A549 (cell line): Measurements from ENCODE around the gene OSBPL2. TPM values are rescaled to one million over a fixed set of nuclear protein-coding genes. Genes with fewer than 3 reads are reported as not detected.

Source experiments
- ATOH8 ChIP-seq: fragments of 250-450 bp; sonication (Bioruptor Pico); IDR thresholded peaks from 2 replicates; pipeline ENCODE4 v1.5.0; 2020; ENCODE audit warnings: low read depth, mild to moderate bottlenecking, moderate library complexity
- BHLHE40 ChIP-seq: IDR thresholded peaks from 2 replicates; pipeline ENCODE4 v1.6.1; 2012; ENCODE audit warnings: low read depth, low read length, inconsistent platforms
- CBX2 ChIP-seq: fragments of 200-600 bp; sonication (generic); IDR thresholded peaks from 2 replicates; pipeline ENCODE4 v1.6.1; 2016; ENCODE audit warnings: low read depth, mild to moderate bottlenecking, borderline replicate concordance
- CBX8 ChIP-seq: fragments of 200-600 bp; sonication (generic); IDR thresholded peaks from 2 replicates; pipeline ENCODE4 v1.6.1; 2016
- CEBPB ChIP-seq, 2 experiments: fragments of >200 bp in 1 of 2; sonication (Bioruptor Twin) in 1 of 2; formaldehyde crosslinking in 1 of 2; IDR thresholded peaks; 2 replicates each; pipeline ENCODE4 v1.6.1; 2012 to 2016
- CHD2 ChIP-seq: fragments of 150-350 bp; IDR thresholded peaks from 2 replicates; pipeline ENCODE4 v1.6.1; 2014; ENCODE audit warnings: low read length; ENCODE audit not compliant: partially characterized antibody
- CHD4 ChIP-seq: fragments of 200-600 bp; sonication (generic); IDR thresholded peaks from 2 replicates; pipeline ENCODE4 v1.6.1; 2016; ENCODE audit warnings: antibody characterized with exemption, mild to moderate bottlenecking, borderline replicate concordance
- E2F6 ChIP-seq: IDR thresholded peaks from 2 replicates; pipeline ENCODE4 v1.6.1; 2012; ENCODE audit warnings: low read depth, borderline replicate concordance
- EHF ChIP-seq: fragments of 250-450 bp; sonication (Bioruptor Pico); IDR thresholded peaks from 2 replicates; pipeline ENCODE4 v1.5.0; 2020; ENCODE audit warnings: mild to moderate bottlenecking
- EP300 ChIP-seq, 2 experiments: fragments of >200 bp; sonication (Bioruptor Twin); formaldehyde crosslinking; IDR thresholded peaks; 2 replicates in 1 of 2; 3 replicates in 1 of 2; pipeline ENCODE4 v1.6.1; 2016 to 2017
- ESRRA ChIP-seq: fragments of 150-350 bp; IDR thresholded peaks from 2 replicates; pipeline ENCODE4 v1.6.1; 2014; ENCODE audit warnings: mild to moderate bottlenecking, low read length, borderline replicate concordance
- HES2 ChIP-seq: fragments of >200 bp; sonication (Bioruptor Twin); formaldehyde crosslinking; IDR thresholded peaks from 2 replicates; pipeline ENCODE4 v1.6.1; 2016
- HOXA7 ChIP-seq: fragments of 250-450 bp; sonication (Bioruptor Pico); IDR thresholded peaks from 2 replicates; pipeline ENCODE4 v1.5.0; 2020; ENCODE audit warnings: mild to moderate bottlenecking, moderate library complexity
- HOXB13 ChIP-seq: fragments of 250-450 bp; sonication (Bioruptor Pico); IDR thresholded peaks from 2 replicates; pipeline ENCODE4 v1.5.0; 2020; ENCODE audit warnings: low read depth, mild to moderate bottlenecking, moderate library complexity
- HOXB5 ChIP-seq: fragments of 250-450 bp; sonication (Bioruptor Pico); IDR thresholded peaks from 2 replicates; pipeline ENCODE4 v1.5.0; 2020; ENCODE audit warnings: mild to moderate bottlenecking, moderate library complexity
- JUNB ChIP-seq: fragments of >200 bp; sonication (Bioruptor Twin); formaldehyde crosslinking; IDR thresholded peaks from 2 replicates; pipeline ENCODE4 v1.6.1; 2016
- KDM1A ChIP-seq: fragments of 200-600 bp; sonication (generic); IDR thresholded peaks from 2 replicates; pipeline ENCODE4 v1.6.1; 2016; ENCODE audit warnings: low read depth, mild to moderate bottlenecking
- KDM5A ChIP-seq: fragments of 200-600 bp; sonication (generic); IDR thresholded peaks from 2 replicates; pipeline ENCODE4 v1.6.1; 2016; ENCODE audit warnings: antibody characterized with exemption, mild to moderate bottlenecking
- MAX ChIP-seq: IDR thresholded peaks from 2 replicates; pipeline ENCODE4 v1.6.1; 2012
- MAZ ChIP-seq: fragments of 150-350 bp; IDR thresholded peaks from 2 replicates; pipeline ENCODE4 v1.6.1; 2014; ENCODE audit warnings: antibody characterized with exemption, low read depth, low read length, borderline replicate concordance
- MYC ChIP-seq: IDR thresholded peaks from 2 replicates; pipeline ENCODE4 v1.6.1; 2012; ENCODE audit warnings: mild to moderate bottlenecking, inconsistent platforms, low read length, improper control_type of control experiment, borderline replicate concordance
- NFE2L2 ChIP-seq: fragments of 150-350 bp; conservative IDR thresholded peaks from 2 replicates; pipeline ENCODE4 v1.6.1; 2014; ENCODE audit warnings: low read length
- NPAS2 ChIP-seq: fragments of 250-450 bp; sonication (Bioruptor Pico); IDR thresholded peaks from 2 replicates; pipeline ENCODE4 v1.8.0; 2022; ENCODE audit warnings: mild to moderate bottlenecking, moderate library complexity, borderline replicate concordance
- PBX3 ChIP-seq: IDR thresholded peaks from 2 replicates; pipeline ENCODE4 v1.6.1; 2012
- PHF8 ChIP-seq: fragments of 200-600 bp; sonication (generic); IDR thresholded peaks from 2 replicates; pipeline ENCODE4 v1.6.1; 2016; ENCODE audit warnings: low read depth, mild to moderate bottlenecking, antibody characterized with exemption, moderate library complexity, borderline replicate concordance
- POLR2A ChIP-seq: IDR thresholded peaks from 2 replicates; pipeline ENCODE4 v1.6.1; 2012; ENCODE audit warnings: mild to moderate bottlenecking, low read length
- RARB ChIP-seq: fragments of 250-450 bp; sonication (Bioruptor Pico); IDR thresholded peaks from 2 replicates; pipeline ENCODE4 v1.8.0; 2021; ENCODE audit warnings: mild to moderate bottlenecking, moderate library complexity
- RCOR1 ChIP-seq: fragments of 150-350 bp; IDR thresholded peaks from 2 replicates; pipeline ENCODE4 v1.6.1; 2014; ENCODE audit warnings: antibody characterized with exemption, low read length, low read depth
- RFX5 ChIP-seq: fragments of 450-650 bp; IDR thresholded peaks from 2 replicates; pipeline ENCODE4 v1.7.1; 2014; ENCODE audit warnings: antibody characterized with exemption, mild to moderate bottlenecking, moderate library complexity
- RNF2 ChIP-seq: fragments of 200-600 bp; sonication (generic); IDR thresholded peaks from 2 replicates; pipeline ENCODE4 v1.6.1; 2016; ENCODE audit warnings: low read depth, mild to moderate bottlenecking, antibody characterized with exemption, moderate library complexity, borderline replicate concordance
- SREBF2 ChIP-seq: fragments of 450-650 bp; IDR thresholded peaks from 2 replicates; pipeline ENCODE4 v1.6.1; 2014; ENCODE audit warnings: mild to moderate bottlenecking, moderate library complexity
- USF2 ChIP-seq: fragments of 450-650 bp; IDR thresholded peaks from 2 replicates; pipeline ENCODE4 v1.6.1; 2014; ENCODE audit warnings: antibody characterized with exemption
- ZC3H11A ChIP-seq: fragments of 450-650 bp; IDR thresholded peaks from 2 replicates; pipeline ENCODE4 v1.6.1; 2014; ENCODE audit warnings: antibody characterized with exemption, mild to moderate bottlenecking
- ZFP36 ChIP-seq: fragments of 450-650 bp; IDR thresholded peaks from 2 replicates; pipeline ENCODE4 v1.6.1; 2014; ENCODE audit warnings: borderline replicate concordance; ENCODE audit not compliant: partially characterized antibody
- ZNF302 ChIP-seq: fragments of 250-450 bp; sonication (Bioruptor Pico); IDR thresholded peaks from 2 replicates; pipeline ENCODE4 v1.9.0; 2021; ENCODE audit warnings: inconsistent platforms, mild to moderate bottlenecking, moderate library complexity
- polyA plus RNA-seq, 4 experiments: library from polyadenylated mRNA; depleted of rRNA in 3 of 4; stranded (reverse); fragments of >200 nt; fragmentation: RNase III in 1 of 4; extraction: RNeasy Plus Mini Kit Qiagen cat#74134 plus additional on column Dnase treatment in 1 of 4; gene quantifications; 2 replicates in 3 of 4; 3 replicates in 1 of 4; pipeline ENCODE4 v1.2.3, GENCODE V29; 2011 to 2017

Gene OSBPL2
- polyA plus RNA-seq, 2 of the 4 experiments (the other 2 are of a cell fraction), result 14.6 to 14.8 TPM

- TF ChIP-seq RNF2 (no peak), NFE2L2 (no peak), PHF8 (no peak), EHF (CRISPR knock-in tag) (no peak), HES2 (no peak), MAX (peak; percentile 75), RFX5 (no peak), ESRRA (no peak), RCOR1 (no peak), CBX2 (no peak), CHD2 (no peak), KDM5A (no peak), BHLHE40 (no peak), ZNF302 (no peak), MAZ (0 out of 2 replicates have a peak, but pooled peaks have one; percentile 45), HOXB5 (0 out of 2 replicates have a peak, but pooled peaks have one; percentile 35), ZC3H11A (no peak), PBX3 (no peak), USF2 (no peak), ATOH8 (no peak), CBX8 (no peak), CHD4 (peak; percentile 84; the same call in 1 of the 2 replicates), POLR2A (no peak), E2F6 (peak; percentile 35; the same call in 1 of the 2 replicates), HOXA7 (CRISPR knock-in tag) (no peak), KDM1A (no peak), EP300 (IDR thresholded peaks at IDR 0.05) (no peak), JUNB (no peak), CEBPB (IDR thresholded peaks at IDR 0.05) (peak; percentile 80 to 91), NPAS2 (CRISPR knock-in tag) (no peak), RARB (CRISPR knock-in tag) (no peak), HOXB13 (no peak), MYC (no peak; the same call in 1 of the 2 replicates), ZFP36 (no peak), SREBF2 (no peak)
Measured at GRCh38 chr20:62301773-62302340, 63.5 kb downstream of the OSBPL2 start (continued).
